Keratinocyte (primary cell): ENCODE data around the gene OMG. TPM values are rescaled to one million over a fixed set of nuclear protein-coding genes. Genes with fewer than 3 reads are reported as not detected.

ENCODE experiments used
- DNase-seq: peaks from one replicate; pipeline ENCODE4 v3.0.0-alpha.2; 2011; ENCODE audit warnings: low read depth, missing footprints, low spot score
- FAIRE-seq: peaks from 2 replicates; lab custom pipeline; 2011; peaks lifted over from hg19 to GRCh38; lab: Jason Lieb, UNC
- H2AFZ ChIP-seq: 2 replicates; pipeline ENCODE4 v1.6.0; 2012; ENCODE audit warnings: low read length, control low read depth, inconsistent platforms; ENCODE audit not compliant: control insufficient read depth
- H3K27ac ChIP-seq: 2 replicates; pipeline ENCODE4 v1.5.1; 2011; ENCODE audit warnings: low read length; ENCODE audit not compliant: control insufficient read depth, insufficient read depth
- H3K27me3 ChIP-seq: 3 replicates; pipeline ENCODE4 v1.6.0; 2011; ENCODE audit warnings: low read length; ENCODE audit not compliant: control insufficient read depth, insufficient read depth; ENCODE audit errors: extremely low read depth
- H3K36me3 ChIP-seq, 2 experiments: 2 replicates in 1 of 2; 3 replicates in 1 of 2; pipeline ENCODE4 v1.5.1; 2011; ENCODE audit warnings: low read length in 2 of 2, mild to moderate bottlenecking in 1 of 2; ENCODE audit not compliant: control insufficient read depth in 2 of 2, insufficient read depth in 2 of 2; ENCODE audit errors: extremely low read depth in 1 of 2
- H3K4me1 ChIP-seq: 3 replicates; pipeline ENCODE4 v1.5.1; 2011; ENCODE audit warnings: low read length; ENCODE audit not compliant: control insufficient read depth, insufficient read depth; ENCODE audit errors: extremely low read depth
- H3K4me2 ChIP-seq: 3 replicates; pipeline ENCODE4 v1.6.0; 2011; ENCODE audit warnings: low read depth, low read length; ENCODE audit not compliant: control insufficient read depth, insufficient read depth; ENCODE audit errors: extremely low read depth
- H3K4me3 ChIP-seq, 3 experiments: fragments of 200-600 bp in 1 of 3; sonication (generic) in 1 of 3; 2 replicates in 2 of 3; 3 replicates in 1 of 3; pipeline ENCODE4 v1.5.1; 2011 to 2016; ENCODE audit warnings: low read length in 3 of 3, mild to moderate bottlenecking in 3 of 3, control low read depth in 2 of 3, inconsistent platforms in 1 of 3, low read depth in 1 of 3, mixed read lengths in 1 of 3, mixed run types in 1 of 3, moderate library complexity in 1 of 3; ENCODE audit not compliant: control insufficient read depth in 2 of 3, insufficient read depth in 2 of 3; ENCODE audit errors: extremely low read depth in 1 of 3
- H3K79me2 ChIP-seq: 2 replicates; pipeline ENCODE4 v1.6.0; 2012; ENCODE audit warnings: low read length; ENCODE audit not compliant: control insufficient read depth, insufficient read depth
- H3K9ac ChIP-seq: 3 replicates; pipeline ENCODE4 v1.6.0; 2011; ENCODE audit warnings: low read length; ENCODE audit not compliant: control insufficient read depth, insufficient read depth; ENCODE audit errors: extremely low read depth
- H3K9me1 ChIP-seq: 3 replicates; pipeline ENCODE4 v1.6.0; 2011; ENCODE audit warnings: low read length; ENCODE audit not compliant: control insufficient read depth, insufficient read depth; ENCODE audit errors: extremely low read depth
- H3K9me3 ChIP-seq: 2 replicates; pipeline ENCODE4 v1.5.1; 2012; ENCODE audit warnings: low read depth, low read length; ENCODE audit not compliant: control insufficient read depth
- H4K20me1 ChIP-seq: 3 replicates; pipeline ENCODE4 v1.6.0; 2011; ENCODE audit warnings: low read length; ENCODE audit not compliant: control insufficient read depth, insufficient read depth; ENCODE audit errors: extremely low read depth
- CTCF ChIP-seq, 3 experiments: IDR thresholded peaks in 1 of 3; conservative IDR thresholded peaks in 1 of 3; optimal IDR thresholded peaks in 1 of 3; 2 replicates in 2 of 3; 3 replicates in 1 of 3; pipeline versions ENCODE3 to v1.5.1; 2011; ENCODE audit warnings: low read length in 3 of 3, mild to moderate bottlenecking in 3 of 3, moderate library complexity in 2 of 3, control low read depth in 1 of 3, inconsistent platforms in 1 of 3; ENCODE audit not compliant: insufficient read depth in 2 of 3; ENCODE audit errors: extremely low read depth in 1 of 3
- EZH2 ChIP-seq: IDR thresholded peaks from one replicate; pipeline ENCODE4 v1.6.1; 2012; ENCODE audit warnings: inconsistent platforms, mild to moderate bottlenecking, low read length, moderate library complexity
- dilution Hi-C: fragments of 300-500 bp; cut with MboI; formaldehyde crosslinking; loops from one replicate; pipeline ENCODE4 v1.7.0; 2020; ENCODE audit warnings: low sequenced_read_pairs; ENCODE audit not compliant: extremely low pct_ligation_motif_present
- polyA plus RNA-seq, 5 experiments: library from polyadenylated mRNA; depleted of rRNA in 3 of 5; stranded (reverse) in 3 of 5; stranded (forward) in 1 of 5; unstranded in 1 of 5; fragments of >200 nt; gene quantifications; 1 replicate in 1 of 5; 2 replicates in 3 of 5; 3 replicates in 1 of 5; pipeline versions ENCODE4 v1.2.1 to v1.2.3, GENCODE V29; 2011 to 2012; ENCODE audit warnings: missing spikeins in 2 of 5, low read depth in 1 of 5, low replicate concordance in 1 of 5

The OMG gene
- polyA plus RNA-seq, 1 donor (not counting 4 experiments of a cell fraction or from before 2014, with no cell fraction given) = not detected

DNA sequence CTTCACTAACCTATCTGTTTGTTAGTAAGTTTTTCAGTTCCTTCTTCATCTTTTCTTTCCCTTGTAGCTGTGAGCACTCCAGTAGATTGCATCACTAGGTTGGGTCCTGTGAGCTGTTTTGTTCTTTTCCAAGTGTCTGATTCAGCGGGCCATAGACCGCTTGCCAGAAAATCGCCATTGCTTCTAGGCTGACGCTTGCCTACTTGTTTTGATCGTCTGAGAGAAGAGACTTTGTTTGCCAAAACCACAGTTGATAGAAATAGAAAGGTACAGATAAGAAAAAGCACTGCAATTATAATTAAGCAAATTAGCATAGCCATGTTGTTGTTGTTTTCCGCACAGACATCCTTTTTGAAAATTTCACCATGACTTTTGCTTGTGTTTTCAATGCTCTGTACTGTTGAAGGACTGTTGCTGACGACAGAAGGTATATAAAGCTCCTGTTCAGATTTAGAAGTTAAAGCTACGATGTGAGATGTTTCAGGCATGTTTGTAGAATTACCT, 21.3 kb upstream of the OMG start:
- Histone ChIP-seq H3K36me3 (no peaks in the 10 kb centered on the region), H3K27ac (peak overlapping the region; percentile 23), H3K4me1 (peaks cover 33% of the 10 kb centered on the region), H4K20me1 (no peaks in the 10 kb centered on the region), H3K9me3 (no peaks in the 10 kb centered on the region), H3K27me3 (no peaks in the 10 kb centered on the region), H3K9me1 (no peaks in the 10 kb centered on the region), H2AFZ (no peak overlapping the region), H3K9ac (peak overlapping the region; percentile 9), H3K4me3 (no peak overlapping the region), H3K79me2 (no peaks in the 10 kb centered on the region), H3K4me2 (peak overlapping the region; percentile 24)
- FAIRE-seq (peak; percentile 75), DNase-seq (no peak)
- TF ChIP-seq CTCF (optimal IDR thresholded peaks at IDR 0.05 in 1 of 3, IDR thresholded peaks at IDR 0.05 in 1 of 3, conservative IDR thresholded peaks at IDR 0.05 in 1 of 3; ENCODE audit: extremely low read depth in 1 of 3, insufficient read depth in 2 of 3, low read length in 3 of 3) (no peak), EZH2 (no peak)
- dilution Hi-C loops = no loop called here

- no peaks in the 10 kb centered on the region for H3K36me3 ChIP-seq
- H3K9me1 ChIP-seq = no peaks in the 10 kb centered on the region
- dilution Hi-C loops = no loop called here
- no peak overlapping the region for H3K9ac ChIP-seq
- no peak overlapping the region for H3K4me3 ChIP-seq
- H3K79me2 ChIP-seq = no peaks in the 10 kb centered on the region
- H3K27ac ChIP-seq = peak overlapping the region; percentile 68
- no peaks in the 10 kb centered on the region for H3K9me3 ChIP-seq
- peaks cover 22% of the 10 kb centered on the region for H3K4me1 ChIP-seq
- no peaks in the 10 kb centered on the region for H4K20me1 ChIP-seq
- no peak for TF ChIP-seq CTCF (optimal IDR thresholded peaks at IDR 0.05 in 1 of 3, IDR thresholded peaks at IDR 0.05 in 1 of 3, conservative IDR thresholded peaks at IDR 0.05 in 1 of 3; ENCODE audit: extremely low read depth in 1 of 3, insufficient read depth in 2 of 3, low read length in 3 of 3)
- no peak for TF ChIP-seq EZH2
- H3K27me3 ChIP-seq = no peaks in the 10 kb centered on the region
- no peak overlapping the region for H3K4me2 ChIP-seq
- DNase-seq (no peak), FAIRE-seq (no peak)
- no peak overlapping the region for H2AFZ ChIP-seq
Measured at GRCh38 chr17:31314782-31315100, 17.7 kb upstream of the OMG start.
